ENCODE results near the gene OGFOD2. TPM values are rescaled to one million over a fixed set of nuclear protein-coding genes. Genes with fewer than 3 reads are reported as not detected.

The OGFOD2 gene
- total RNA-seq, 1 donor from 2014 or later = 8.6 TPM

- no peak for DNase-seq (ENCODE audit: low spot score)
These were observed 12.3 kb downstream of the OGFOD2 start for GRCh38 chr12:122987086-122987951.

GRCh38 chr12:122988036-122988435 is 13.0 kb downstream of the OGFOD2 start:
- DNase-seq (ENCODE audit: low spot score) = no peak

GRCh38 chr12:122988612-122989212 is 13.7 kb downstream of the OGFOD2 start:
- DNase-seq (ENCODE audit: low spot score) = no peak

- DNase-seq (ENCODE audit: low spot score) = no peak
These were observed 14.3 kb downstream of the OGFOD2 start for GRCh38 chr12:122989225-122989839.

GRCh38 chr12:122989874-122990419 is 14.9 kb downstream of the OGFOD2 start:
- DNase-seq (ENCODE audit: low spot score) = no peak

- no peak for DNase-seq (ENCODE audit: low spot score)
These were observed 15.5 kb downstream of the OGFOD2 start for GRCh38 chr12:122990561-122990960.

- no peak for DNase-seq (ENCODE audit: low spot score)
These were observed 16.0 kb downstream of the OGFOD2 start for GRCh38 chr12:122990961-122991622.

GRCh38 chr12:122991623-122992275 is 16.7 kb downstream of the OGFOD2 start:
- no peak for DNase-seq (ENCODE audit: low spot score)

GRCh38 chr12:122992386-122992785 is 17.3 kb downstream of the OGFOD2 start:
- no peak for DNase-seq (ENCODE audit: low spot score)

GRCh38 chr12:122994140-122994675 is 19.2 kb downstream of the OGFOD2 start:
- DNase-seq (ENCODE audit: low spot score) = no peak

- DNase-seq (ENCODE audit: low spot score) = no peak
These were observed 19.9 kb downstream of the OGFOD2 start for GRCh38 chr12:122994781-122995502.

GRCh38 chr12:122995503-122996187 is 20.6 kb downstream of the OGFOD2 start:
- DNase-seq (ENCODE audit: low spot score) = no peak

GRCh38 chr12:122996188-122996601 is 21.2 kb downstream of the OGFOD2 start:
- no peak for DNase-seq (ENCODE audit: low spot score)

- DNase-seq (ENCODE audit: low spot score) = no peak
These were observed 21.7 kb downstream of the OGFOD2 start for GRCh38 chr12:122996621-122997342.

- DNase-seq (ENCODE audit: low spot score) = no peak
These were observed 22.6 kb downstream of the OGFOD2 start for GRCh38 chr12:122997343-122998250.

- no peak for DNase-seq (ENCODE audit: low spot score)
These were observed 23.3 kb downstream of the OGFOD2 start for GRCh38 chr12:122998316-122998715.

- DNase-seq (ENCODE audit: low spot score) = no peak
These were observed 24.3 kb downstream of the OGFOD2 start for GRCh38 chr12:122999196-122999946.

Measured in mesenteric fat pad (tissue), 1 donor.